LNCAP (cell line): ENCODE measurements around the gene CLEC4M.

Experiments used
- CTCF ChIP-seq: fragments of 450-650 bp; IDR thresholded peaks from 2 replicates; pipeline ENCODE4 v1.5.1; 2017; ENCODE audit warnings: mild to moderate bottlenecking

CLEC4M gene

DNA sequence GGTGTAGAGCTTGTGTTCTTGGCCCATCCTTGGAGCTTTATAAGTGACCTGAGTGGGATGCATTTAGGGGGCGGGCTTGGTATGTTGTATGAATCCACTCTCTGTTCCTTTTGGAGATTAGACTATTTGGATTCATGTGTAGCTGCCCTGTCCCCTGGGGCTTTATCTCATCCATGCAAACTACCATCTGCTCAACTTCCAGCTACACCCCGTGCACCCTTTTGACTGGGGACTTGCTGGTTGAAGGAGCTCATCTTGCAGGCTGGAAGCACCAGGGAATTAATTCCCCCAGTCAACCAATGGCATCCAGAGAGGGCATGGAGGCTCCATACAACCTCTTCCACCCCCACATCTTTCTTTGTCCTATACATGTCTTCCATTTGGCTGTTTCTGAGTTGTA is 6.1 kb downstream of the CLEC4M start:
- no peak for TF ChIP-seq CTCF

- no peak for TF ChIP-seq CTCF
Measured at GRCh38 chr19:7771072-7771471, 8.0 kb downstream of the CLEC4M start.

- no peak for TF ChIP-seq CTCF
Measured at GRCh38 chr19:7772752-7773291, 9.8 kb downstream of the CLEC4M start.

- TF ChIP-seq CTCF: no peak
Measured at GRCh38 chr19:7773841-7774240, 10.8 kb downstream of the CLEC4M start.

DNA sequence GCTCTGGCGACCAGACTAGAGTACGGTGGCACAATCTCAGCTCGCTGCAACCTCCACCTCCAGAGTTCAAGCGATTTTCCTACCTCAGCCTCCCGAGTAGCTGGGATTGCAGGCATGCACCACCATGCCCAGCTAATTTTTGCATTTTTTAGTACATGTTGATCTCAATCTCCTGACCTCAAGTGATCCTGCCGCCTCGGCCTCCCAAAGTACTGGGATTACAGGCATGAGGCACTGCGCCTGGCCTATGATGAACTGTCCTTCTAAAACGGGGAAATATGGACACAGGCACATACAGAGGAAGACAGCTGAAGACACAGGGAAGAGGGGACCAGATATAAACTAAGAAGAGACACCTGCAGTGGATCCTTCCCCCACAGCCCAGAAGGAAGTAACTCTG is 12.7 kb downstream of the CLEC4M start:
- no peak for TF ChIP-seq CTCF

GRCh38 chr19:7778081-7778480 is 15.0 kb downstream of the CLEC4M start:
- TF ChIP-seq CTCF: no peak

- TF ChIP-seq CTCF: no peak
Measured at GRCh38 chr19:7779631-7780486, 16.8 kb downstream of the CLEC4M start.
